Measurements from ENCODE around the gene CLCN5. TPM values are rescaled to one million over a fixed set of nuclear protein-coding genes. Genes with fewer than 3 reads are reported as not detected.

CLCN5 gene
- total and polyA plus RNA-seq, 10 of the 15 experiments (the other 5 are each of a cell fraction or from before 2014, with no cell fraction given): 0.33 to 3.8 (median 2.6) TPM

DNA sequence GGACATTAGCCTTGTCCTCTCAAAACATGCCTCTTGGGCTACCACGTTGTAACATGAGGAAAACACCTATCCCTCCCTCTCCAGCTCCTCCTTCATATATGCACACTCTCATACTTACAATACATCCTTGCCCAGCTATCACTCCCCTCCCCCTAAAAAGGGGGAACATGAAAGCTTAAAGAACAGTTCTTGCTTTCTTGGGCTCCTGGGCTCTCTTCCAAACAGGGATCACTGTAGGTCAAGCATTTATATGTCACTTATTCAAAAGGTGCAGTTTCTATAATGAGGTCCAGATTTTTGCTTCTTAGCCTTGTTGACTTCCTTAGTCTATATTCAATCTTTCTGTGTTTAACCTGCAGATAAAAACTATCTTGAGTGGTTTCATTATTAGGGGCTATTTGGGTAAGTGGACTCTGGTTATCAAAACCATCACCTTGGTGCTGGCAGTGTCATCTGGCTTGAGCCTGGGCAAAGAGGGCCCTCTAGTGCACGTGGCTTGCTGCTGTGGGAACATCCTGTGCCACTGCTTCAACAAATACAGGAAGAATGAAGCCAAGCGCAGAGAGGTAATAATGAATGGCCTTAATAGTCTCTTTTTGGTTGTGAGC is 159.0 kb downstream of the CLCN5 start:
- in situ Hi-C loops (cut with MboI) (no loop called here), intact Hi-C loops (cut with micrococcal nuclease; ENCODE audit: unreplicated experiment) (loop anchor here (5.0 kb wide), 1 partner anchor 164 kb away; no protein-coding TSS in a partner anchor)
- RAD21 ChIA-PET (ENCODE audit: unreplicated experiment): interaction anchor here (1.1 to 1.6 kb wide), 3 partner anchors 123 to 164 kb away, joined by 4 to 9 read pairs (median 6); partner anchors contain the start of genes CCNB3 and CLCN5
- SMC1A ChIA-PET (ENCODE audit: uncharacterized antibody, unreplicated experiment): interaction anchor here (1.0 kb wide), 1 partner anchor 159 kb away, joined by 4 read pairs; the partner anchor contains the start of gene CLCN5
- TF ChIP-seq RAD21 (IDR thresholded peaks at IDR 0.05; ENCODE audit: insufficient read depth, low read depth, low read length): peak; percentile 62
- TF ChIP-seq, protein P1, sequence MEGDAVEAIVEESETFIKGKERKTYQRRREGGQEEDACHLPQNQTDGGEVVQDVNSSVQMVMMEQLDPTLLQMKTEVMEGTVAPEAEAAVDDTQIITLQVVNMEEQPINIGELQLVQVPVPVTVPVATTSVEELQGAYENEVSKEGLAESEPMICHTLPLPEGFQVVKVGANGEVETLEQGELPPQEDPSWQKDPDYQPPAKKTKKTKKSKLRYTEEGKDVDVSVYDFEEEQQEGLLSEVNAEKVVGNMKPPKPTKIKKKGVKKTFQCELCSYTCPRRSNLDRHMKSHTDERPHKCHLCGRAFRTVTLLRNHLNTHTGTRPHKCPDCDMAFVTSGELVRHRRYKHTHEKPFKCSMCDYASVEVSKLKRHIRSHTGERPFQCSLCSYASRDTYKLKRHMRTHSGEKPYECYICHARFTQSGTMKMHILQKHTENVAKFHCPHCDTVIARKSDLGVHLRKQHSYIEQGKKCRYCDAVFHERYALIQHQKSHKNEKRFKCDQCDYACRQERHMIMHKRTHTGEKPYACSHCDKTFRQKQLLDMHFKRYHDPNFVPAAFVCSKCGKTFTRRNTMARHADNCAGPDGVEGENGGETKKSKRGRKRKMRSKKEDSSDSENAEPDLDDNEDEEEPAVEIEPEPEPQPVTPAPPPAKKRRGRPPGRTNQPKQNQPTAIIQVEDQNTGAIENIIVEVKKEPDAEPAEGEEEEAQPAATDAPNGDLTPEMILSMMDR (IDR thresholded peaks at IDR 0.05 in 2 of 3, conservative IDR thresholded peaks at IDR 0.05 in 1 of 3; ENCODE audit: control insufficient read depth in 2 of 3, extremely low read depth in 1 of 3, insufficient read depth in 1 of 3, low read depth in 3 of 3, low read length in 3 of 3): peak; percentile 29 to 38 (median 35); a peak in 3 of 6 replicates
- no peak for TF ChIP-seq ETV6 (conservative IDR thresholded peaks at IDR 0.05 in 1 of 2, IDR thresholded peaks at IDR 0.05 in 1 of 2; ENCODE audit: borderline replicate concordance in 1 of 2, low read depth in 1 of 2)
- TF ChIP-seq SMC3 (IDR thresholded peaks at IDR 0.05; ENCODE audit: borderline replicate concordance, low read length): peak; percentile 29; the same call in 1 of the 2 replicates
- Histone ChIP-seq H3K4me1 (ENCODE audit: control insufficient read depth, insufficient read depth, low read length) (no peaks in the 10 kb centered on the region), H3K9me3 (replicated peaks; ENCODE audit: control insufficient read depth, insufficient read depth, low read length) (no peaks in the 10 kb centered on the region), H3K4me2 (ENCODE audit: control insufficient read depth, insufficient read depth) (no peak overlapping the region), H3K27me3 (replicated peaks in 1 of 2; ENCODE audit: control insufficient read depth in 2 of 2, insufficient read depth in 2 of 2, low read length in 1 of 2) (no peaks in the 10 kb centered on the region), H3K27ac (ENCODE audit: control insufficient read depth, insufficient read depth) (no peak overlapping the region), H4K20me1 (ENCODE audit: control insufficient read depth, insufficient read depth) (no peaks in the 10 kb centered on the region), H3K9ac (ENCODE audit: control insufficient read depth, insufficient read depth, low read length) (no peak overlapping the region), H2AFZ (ENCODE audit: control insufficient read depth, low read depth, low read length) (no peak overlapping the region), H3K36me3 (ENCODE audit: control insufficient read depth in 2 of 2, insufficient read depth in 2 of 2, low read length in 1 of 2) (no peaks in the 10 kb centered on the region), H3K79me2 (ENCODE audit: control insufficient read depth, insufficient read depth, low read length) (no peaks in the 10 kb centered on the region), H3K4me3 (no peak overlapping the region)
- FAIRE-seq (no peak), DNase-seq (ENCODE audit: low read depth, low spot score) (no peak), ATAC-seq (peak; percentile 43; the same call in 2 of the 3 replicates)
- WGBS (ENCODE audit: insufficient coverage, insufficient replicate concordance, low lambda C conversion rate, missing lambda C conversion rate): 44% methylated on average over 3 of the region's 3 CpGs
- no TSS peak for BruUV-seq (replicated peaks)
- CTCF ChIA-PET: interaction anchor here (0.7 to 1.9 kb wide), 3 partner anchors 162 to 171 kb away, joined by 4 to 13 read pairs (median 11); no protein-coding TSS in a partner anchor
- POLR2A ChIA-PET: no interaction called here
